GM12878 (cell line): ENCODE results near the gene UBE2C. TPM values are rescaled to one million over a fixed set of nuclear protein-coding genes. Genes with fewer than 3 reads are reported as not detected.

ENCODE experiments used
- ATAC-seq: fragments of 200-7000 bp; cut with Tn5 transposase; 3 replicates; pipeline ENCODE4 v1.9.1; 2020; ENCODE audit warnings: mild to moderate bottlenecking, moderate library complexity
- BruUV-seq: library from RNA; stranded (reverse); fragments of 400-500 nt; replicated peaks from 2 replicates; lab custom pipeline; 2021; lab: Mats Ljungman, UMichigan
- CTCF ChIA-PET: fragments of 300-600 bp; sonication (Branson Sonifier 250); formaldehyde crosslinking; extraction: SDS; loops from one replicate; lab custom pipeline; 2021; ENCODE audit warnings: inconsistent platforms; lab: Yijun Ruan, JAX
- POLR2A ChIA-PET: fragments of 350-600 bp; formaldehyde crosslinking; extraction: SDS; loops from one replicate; lab custom pipeline; 2021; ENCODE audit warnings: inconsistent platforms; lab: Charles Lee
- RAD21 ChIA-PET: fragments of 300-600 bp; sonication (Branson Sonifier 250); formaldehyde crosslinking; loops from one replicate; lab custom pipeline; 2023; ENCODE audit warnings: antibody characterized with exemption; ENCODE audit not compliant: unreplicated experiment; lab: Charles Lee
- SMC1A ChIA-PET: fragments of 300-600 bp; sonication (Branson Sonifier 250); formaldehyde crosslinking; loops from one replicate; lab custom pipeline; 2023; ENCODE audit not compliant: unreplicated experiment, uncharacterized antibody; lab: Charles Lee
- DNase-seq: peaks from one replicate; pipeline ENCODE4 v3.0.0-alpha.2; 2011; ENCODE audit warnings: low read depth, low spot score
- FAIRE-seq: peaks from 3 replicates; lab custom pipeline; 2011; peaks lifted over from hg19 to GRCh38; lab: Jason Lieb, UNC
- H2AFZ ChIP-seq: 2 replicates; pipeline ENCODE4 v1.6.0; 2011; ENCODE audit warnings: low read depth, low read length, control low read depth; ENCODE audit not compliant: control insufficient read depth
- H3K27ac ChIP-seq: 2 replicates; pipeline ENCODE4 v1.5.1; 2011; ENCODE audit warnings: control low read depth; ENCODE audit not compliant: control insufficient read depth, insufficient read depth
- H3K27me3 ChIP-seq, 2 experiments: replicated peaks in 1 of 2; 2 replicates each; pipeline versions ENCODE4 v1.6.0 to v1.6.1; 2011; ENCODE audit warnings: low read length in 1 of 2; ENCODE audit not compliant: control insufficient read depth in 2 of 2, insufficient read depth in 2 of 2
- H3K36me3 ChIP-seq, 2 experiments: 2 replicates each; pipeline ENCODE4 v1.5.1; 2011; ENCODE audit warnings: low read length in 1 of 2; ENCODE audit not compliant: control insufficient read depth in 2 of 2, insufficient read depth in 2 of 2
- H3K4me1 ChIP-seq: 2 replicates; pipeline ENCODE4 v1.6.1; 2011; ENCODE audit warnings: mild to moderate bottlenecking, low read length, moderate library complexity, mixed read lengths; ENCODE audit not compliant: control insufficient read depth, insufficient read depth
- H3K4me2 ChIP-seq: 2 replicates; pipeline ENCODE4 v1.6.0; 2011; ENCODE audit warnings: control low read depth; ENCODE audit not compliant: control insufficient read depth, insufficient read depth
- H3K4me3 ChIP-seq: fragments of 200-600 bp; sonication (generic); 2 replicates; pipeline ENCODE4 v1.5.1; 2016
- H3K79me2 ChIP-seq: 2 replicates; pipeline ENCODE4 v1.6.0; 2011; ENCODE audit warnings: low read length; ENCODE audit not compliant: control insufficient read depth, insufficient read depth
- H3K9ac ChIP-seq: 2 replicates; pipeline ENCODE4 v1.8.0; 2011; ENCODE audit warnings: low read length, control low read depth, mixed read lengths; ENCODE audit not compliant: control insufficient read depth, insufficient read depth
- H3K9me3 ChIP-seq: replicated peaks from 3 replicates; pipeline ENCODE4 v1.5.1; 2011; ENCODE audit warnings: mild to moderate bottlenecking, low read length; ENCODE audit not compliant: control insufficient read depth, insufficient read depth
- H4K20me1 ChIP-seq: 2 replicates; pipeline ENCODE4 v1.6.0; 2011; ENCODE audit not compliant: control insufficient read depth, insufficient read depth
- ATF3 ChIP-seq: IDR thresholded peaks from 2 replicates; pipeline ENCODE4 v1.6.1; 2011; ENCODE audit warnings: low read depth, mild to moderate bottlenecking, low read length, moderate library complexity, borderline replicate concordance; ENCODE audit errors: extremely low read depth
- BACH1 ChIP-seq: fragments of 450-650 bp; IDR thresholded peaks from 2 replicates; pipeline ENCODE4 v1.6.1; 2017; ENCODE audit warnings: mild to moderate bottlenecking, borderline replicate concordance
- CHD4 ChIP-seq: fragments of 200-600 bp; sonication (generic); IDR thresholded peaks from 2 replicates; pipeline ENCODE4 v1.6.1; 2016; ENCODE audit warnings: mild to moderate bottlenecking
- HDAC6 ChIP-seq: fragments of 200-600 bp; sonication (generic); IDR thresholded peaks from one replicate; pipeline ENCODE4 v1.8.0; 2017; ENCODE audit warnings: antibody characterized with exemption; ENCODE audit not compliant: unreplicated experiment
- IKZF2 ChIP-seq, 2 experiments: fragments of 450-650 bp; IDR thresholded peaks; 2 replicates each; pipeline ENCODE4 v1.6.1; 2017; ENCODE audit warnings: mild to moderate bottlenecking in 2 of 2, moderate library complexity in 2 of 2
- KAT2A ChIP-seq: conservative IDR thresholded peaks from 2 replicates; pipeline ENCODE4 v1.6.1; 2011; ENCODE audit warnings: low read depth, low read length; ENCODE audit not compliant: control insufficient read depth
- KDM1A ChIP-seq: fragments of 200-600 bp; sonication (generic); IDR thresholded peaks from 2 replicates; pipeline ENCODE4 v1.6.1; 2016; ENCODE audit warnings: borderline replicate concordance
- PML ChIP-seq: IDR thresholded peaks from 2 replicates; pipeline ENCODE4 v1.6.1; 2012; ENCODE audit warnings: low read length, inconsistent platforms
- POLR2A ChIP-seq: IDR thresholded peaks from 2 replicates; pipeline ENCODE4 v1.6.1; 2011; ENCODE audit warnings: low read depth, mild to moderate bottlenecking, low read length
- RAD51 ChIP-seq: fragments of 450-650 bp; IDR thresholded peaks from 2 replicates; pipeline ENCODE4 v1.6.1; 2016; ENCODE audit warnings: moderate library complexity, mild to moderate bottlenecking, inconsistent platforms
- TARDBP ChIP-seq: IDR thresholded peaks from 2 replicates; pipeline ENCODE4 v1.6.1; 2016; ENCODE audit warnings: borderline replicate concordance
- TCF7 ChIP-seq: IDR thresholded peaks from 2 replicates; pipeline ENCODE4 v1.6.1; 2014; ENCODE audit warnings: antibody characterized with exemption, borderline replicate concordance
- YY1 ChIP-seq: IDR thresholded peaks from 2 replicates; pipeline ENCODE4 v1.6.1; 2011; ENCODE audit warnings: low read depth, mild to moderate bottlenecking, low read length
- ZNF24 ChIP-seq: fragments of 450-650 bp; IDR thresholded peaks from 2 replicates; pipeline ENCODE4 v1.6.1; 2017; ENCODE audit warnings: antibody characterized with exemption, mild to moderate bottlenecking
- ZNF622 ChIP-seq: fragments of 450-650 bp; IDR thresholded peaks from 2 replicates; pipeline ENCODE4 v1.6.1; 2017; ENCODE audit warnings: mild to moderate bottlenecking, inconsistent platforms
- WGBS: methylation state at CpG from one replicate; pipeline ENCODE4 v1.1.6; 2016; ENCODE audit warnings: low lambda C conversion rate; ENCODE audit not compliant: insufficient replicate concordance, insufficient coverage; ENCODE audit errors: missing lambda C conversion rate; 5-methylcytosine and 5-hydroxymethylcytosine counted together
- in situ Hi-C: fragments of 300-500 bp; cut with MboI; formaldehyde crosslinking; loops from 9 replicates; pipeline ENCODE4 v1.14.3; 2018; ENCODE audit warnings: mixed read lengths
- intact Hi-C: fragments of 100-400 bp; cut with micrococcal nuclease; formaldehyde crosslinking; loops from one replicate; pipeline ENCODE4 v1.14.2; 2022; ENCODE audit not compliant: unreplicated experiment
- polyA plus RNA-seq, 11 experiments: library from polyadenylated mRNA; depleted of rRNA in 4 of 11; unstranded in 6 of 11; stranded (reverse) in 5 of 11; fragments of >200 nt; fragmentation: Nextera tagmentation in 4 of 11; fragmentation: Illumina TruSeq in 1 of 11; extraction: Ambion mirVana in 4 of 11; extraction: Trizol in 1 of 11; gene quantifications; 1 replicate in 1 of 11; 2 replicates in 10 of 11; pipeline versions ENCODE4 v1.2.1 to v1.2.3, GENCODE V29; 2011 to 2016; ENCODE audit warnings: inconsistent platforms in 2 of 11, missing spikeins in 2 of 11, low read depth in 1 of 11
- total RNA-seq, 4 experiments: library from RNA; depleted of rRNA in 3 of 4; stranded (reverse); fragments of >200 nt in 3 of 4; fragmentation: Illumina TruSeq in 1 of 4; extraction: Trizol in 1 of 4; gene quantifications; 2 replicates each; pipeline versions ENCODE4 v1.2.1 to v1.2.3, GENCODE V29; 2013 to 2021
- TF ChIP-seq, protein P1 (sequence below): fragments of 450-650 bp; IDR thresholded peaks from 2 replicates; pipeline ENCODE4 v1.6.1; 2018; ENCODE audit warnings: mild to moderate bottlenecking, low read depth, moderate library complexity; ENCODE audit not compliant: partially characterized antibody
- TF ChIP-seq, protein P2 (sequence below): fragments of 450-650 bp; formaldehyde crosslinking; IDR thresholded peaks from 2 replicates; pipeline ENCODE4 v1.4.0; 2022; ENCODE audit warnings: mild to moderate bottlenecking, moderate library complexity
- TF ChIP-seq, protein P3 (sequence below): fragments of 450-650 bp; IDR thresholded peaks from 2 replicates; pipeline ENCODE4 v1.6.1; 2017; ENCODE audit warnings: mild to moderate bottlenecking

Gene UBE2C
- total and polyA plus RNA-seq, 10 of the 15 experiments (the other 5 are each of a cell fraction or from before 2014, with no cell fraction given) = 86.2 to 412 (median 176) TPM

DNA sequence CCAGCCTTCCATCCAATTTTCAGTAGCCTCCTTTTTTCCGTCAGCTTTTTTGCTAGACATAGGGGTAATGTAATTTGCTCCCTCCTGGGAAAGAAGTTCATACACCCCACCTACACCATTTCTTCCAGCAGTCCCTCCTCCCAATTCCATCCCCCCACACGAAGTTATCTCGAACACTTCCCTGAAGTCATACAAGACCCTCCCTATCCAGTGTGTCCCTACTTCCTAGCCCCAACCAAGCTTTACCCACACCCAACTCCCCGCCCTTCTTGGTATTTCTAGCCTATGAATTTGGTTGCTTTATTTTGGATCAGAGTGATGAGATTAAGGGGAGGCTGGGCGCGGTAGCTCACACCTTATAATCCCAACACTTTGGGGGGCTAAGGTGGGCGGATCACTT, 1.0 kb downstream of the UBE2C start:
- Histone ChIP-seq H3K9ac (peak overlapping the region; percentile 96), H3K4me1 (no peaks in the 10 kb centered on the region), H3K27me3 (no peaks in the 10 kb centered on the region), H3K4me2 (peak overlapping the region; percentile 79), H2AFZ (no peak overlapping the region), H4K20me1 (no peaks in the 10 kb centered on the region), H3K27ac (peak overlapping the region; percentile 93), H3K36me3 (peaks cover 15 to 31% of the 10 kb centered on the region in 2 experiments), H3K9me3 (no peaks in the 10 kb centered on the region; the same call in 2 of the 3 replicates), H3K4me3 (peak overlapping the region; percentile 85), H3K79me2 (peaks cover 20% of the 10 kb centered on the region)
- in situ Hi-C loops (loop anchor here (25.0 kb wide), 1 partner anchor 549 kb away; no protein-coding TSS in a partner anchor), intact Hi-C loops (loop anchor here (5.0 kb wide), 2 partner anchors 44 to 149 kb away; partner anchors contain the start of genes ACOT8 and ZSWIM3)
- ChIA-PET SMC1A (interaction anchor here (0.5 to 1.9 kb wide), 8 partner anchors 15 to 442 kb away, joined by 3 to 6 read pairs (median 3); no protein-coding TSS in a partner anchor), CTCF (interaction anchor here (0.7 to 2.5 kb wide), 10 partner anchors 10 to 209 kb away, joined by 3 to 18 read pairs (median 4); no protein-coding TSS in a partner anchor), POLR2A (interaction anchor here (0.6 to 1.6 kb wide), 8 partner anchors 28 to 157 kb away, joined by 3 to 8 read pairs (median 4); partner anchors contain the start of genes ACOT8, PCIF1 and ZSWIM3), RAD21 (interaction anchor here (0.8 to 2.5 kb wide), 10 partner anchors 11 to 156 kb away, joined by 3 to 9 read pairs (median 4); partner anchors contain the start of gene ZSWIM1)
- ATAC-seq = no peak
- DNase-seq = no peak
- 34% methylated on average over 7 of the region's 7 CpGs for WGBS
- no peak for FAIRE-seq
- TSS peak; percentile 76 for BruUV-seq
- TF ChIP-seq RAD51 = no peak
- TF ChIP-seq, protein P1, sequence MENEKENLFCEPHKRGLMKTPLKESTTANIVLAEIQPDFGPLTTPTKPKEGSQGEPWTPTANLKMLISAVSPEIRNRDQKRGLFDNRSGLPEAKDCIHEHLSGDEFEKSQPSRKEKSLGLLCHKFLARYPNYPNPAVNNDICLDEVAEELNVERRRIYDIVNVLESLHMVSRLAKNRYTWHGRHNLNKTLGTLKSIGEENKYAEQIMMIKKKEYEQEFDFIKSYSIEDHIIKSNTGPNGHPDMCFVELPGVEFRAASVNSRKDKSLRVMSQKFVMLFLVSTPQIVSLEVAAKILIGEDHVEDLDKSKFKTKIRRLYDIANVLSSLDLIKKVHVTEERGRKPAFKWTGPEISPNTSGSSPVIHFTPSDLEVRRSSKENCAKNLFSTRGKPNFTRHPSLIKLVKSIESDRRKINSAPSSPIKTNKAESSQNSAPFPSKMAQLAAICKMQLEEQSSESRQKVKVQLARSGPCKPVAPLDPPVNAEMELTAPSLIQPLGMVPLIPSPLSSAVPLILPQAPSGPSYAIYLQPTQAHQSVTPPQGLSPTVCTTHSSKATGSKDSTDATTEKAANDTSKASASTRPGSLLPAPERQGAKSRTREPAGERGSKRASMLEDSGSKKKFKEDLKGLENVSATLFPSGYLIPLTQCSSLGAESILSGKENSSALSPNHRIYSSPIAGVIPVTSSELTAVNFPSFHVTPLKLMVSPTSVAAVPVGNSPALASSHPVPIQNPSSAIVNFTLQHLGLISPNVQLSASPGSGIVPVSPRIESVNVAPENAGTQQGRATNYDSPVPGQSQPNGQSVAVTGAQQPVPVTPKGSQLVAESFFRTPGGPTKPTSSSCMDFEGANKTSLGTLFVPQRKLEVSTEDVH = no peak
- no peak for TF ChIP-seq IKZF2 (IDR thresholded peaks at IDR 0.05)
- TF ChIP-seq TCF7 = no peak
- TF ChIP-seq HDAC6 = no peak
- TF ChIP-seq POLR2A = no peak
- TF ChIP-seq KAT2A = no peak
- TF ChIP-seq ZNF24 = no peak
- TF ChIP-seq ATF3 = no peak
- TF ChIP-seq, protein P2, sequence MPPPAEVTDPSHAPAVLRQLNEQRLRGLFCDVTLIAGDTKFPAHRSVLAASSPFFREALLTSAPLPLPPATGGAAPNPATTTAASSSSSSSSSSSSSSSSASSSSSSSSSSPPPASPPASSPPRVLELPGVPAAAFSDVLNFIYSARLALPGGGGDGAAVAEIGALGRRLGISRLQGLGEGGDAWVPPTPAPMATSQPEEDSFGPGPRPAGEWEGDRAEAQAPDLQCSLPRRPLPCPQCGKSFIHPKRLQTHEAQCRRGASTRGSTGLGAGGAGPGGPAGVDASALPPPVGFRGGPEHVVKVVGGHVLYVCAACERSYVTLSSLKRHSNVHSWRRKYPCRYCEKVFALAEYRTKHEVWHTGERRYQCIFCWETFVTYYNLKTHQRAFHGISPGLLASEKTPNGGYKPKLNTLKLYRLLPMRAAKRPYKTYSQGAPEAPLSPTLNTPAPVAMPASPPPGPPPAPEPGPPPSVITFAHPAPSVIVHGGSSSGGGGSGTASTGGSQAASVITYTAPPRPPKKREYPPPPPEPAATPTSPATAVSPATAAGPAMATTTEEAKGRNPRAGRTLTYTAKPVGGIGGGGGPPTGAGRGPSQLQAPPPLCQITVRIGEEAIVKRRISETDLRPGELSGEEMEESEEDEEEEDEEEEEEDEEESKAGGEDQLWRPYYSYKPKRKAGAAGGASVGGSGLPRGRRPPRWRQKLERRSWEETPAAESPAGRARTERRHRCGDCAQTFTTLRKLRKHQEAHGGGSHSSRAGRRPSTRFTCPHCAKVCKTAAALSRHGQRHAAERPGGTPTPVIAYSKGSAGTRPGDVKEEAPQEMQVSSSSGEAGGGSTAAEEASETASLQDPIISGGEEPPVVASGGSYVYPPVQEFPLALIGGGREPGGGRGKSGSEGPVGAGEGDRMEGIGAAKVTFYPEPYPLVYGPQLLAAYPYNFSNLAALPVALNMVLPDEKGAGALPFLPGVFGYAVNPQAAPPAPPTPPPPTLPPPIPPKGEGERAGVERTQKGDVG (CRISPR knock-in tag) = no peak
- TF ChIP-seq CHD4 = no peak
- TF ChIP-seq YY1 = no peak
- TF ChIP-seq KDM1A = no peak
- no peak for TF ChIP-seq PML
- TF ChIP-seq ZNF622 = no peak
- TF ChIP-seq BACH1 = no peak
- TF ChIP-seq TARDBP = no peak
- TF ChIP-seq, protein P3, sequence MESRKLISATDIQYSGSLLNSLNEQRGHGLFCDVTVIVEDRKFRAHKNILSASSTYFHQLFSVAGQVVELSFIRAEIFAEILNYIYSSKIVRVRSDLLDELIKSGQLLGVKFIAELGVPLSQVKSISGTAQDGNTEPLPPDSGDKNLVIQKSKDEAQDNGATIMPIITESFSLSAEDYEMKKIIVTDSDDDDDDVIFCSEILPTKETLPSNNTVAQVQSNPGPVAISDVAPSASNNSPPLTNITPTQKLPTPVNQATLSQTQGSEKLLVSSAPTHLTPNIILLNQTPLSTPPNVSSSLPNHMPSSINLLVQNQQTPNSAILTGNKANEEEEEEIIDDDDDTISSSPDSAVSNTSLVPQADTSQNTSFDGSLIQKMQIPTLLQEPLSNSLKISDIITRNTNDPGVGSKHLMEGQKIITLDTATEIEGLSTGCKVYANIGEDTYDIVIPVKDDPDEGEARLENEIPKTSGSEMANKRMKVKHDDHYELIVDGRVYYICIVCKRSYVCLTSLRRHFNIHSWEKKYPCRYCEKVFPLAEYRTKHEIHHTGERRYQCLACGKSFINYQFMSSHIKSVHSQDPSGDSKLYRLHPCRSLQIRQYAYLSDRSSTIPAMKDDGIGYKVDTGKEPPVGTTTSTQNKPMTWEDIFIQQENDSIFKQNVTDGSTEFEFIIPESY = no peak
